Upper lobe of left lung (tissue), 4 donors: Measurements from ENCODE around the gene VWA5B1.

ENCODE experiments used
- CTCF ChIP-seq, 6 experiments: fragments of 450-650 bp in 4 of 6; fragments of 200-600 bp in 2 of 6; sonication (generic) in 2 of 6; IDR thresholded peaks; one replicate each; pipeline ENCODE4 v1.5.1; 2016 to 2019; ENCODE audit warnings: antibody characterized with exemption in 6 of 6
- EP300 ChIP-seq, 4 donors: sonication (generic); formaldehyde crosslinking; IDR thresholded peaks; one replicate each; pipeline ENCODE4 v1.5.1; 2017; ENCODE audit warnings: antibody characterized with exemption in 4 of 4, control low read depth in 2 of 4
- POLR2AphosphoS5 ChIP-seq, 2 donors: sonication (generic); formaldehyde crosslinking; IDR thresholded peaks; one replicate each; pipeline ENCODE4 v1.5.1; 2017; ENCODE audit warnings: antibody characterized with exemption in 2 of 2

- TF ChIP-seq CTCF (IDR thresholded peaks at IDR 0.05) = no peak
- TF ChIP-seq POLR2AphosphoS5 (IDR thresholded peaks at IDR 0.05) = no peak
- no peak for TF ChIP-seq EP300 (IDR thresholded peaks at IDR 0.05)
Observed at GRCh38 chr1:20342294-20343148, 51.8 kb downstream of the VWA5B1 start.
